Body of pancreas (tissue), 4 donors: ENCODE measurements around the gene COLGALT1. TPM values are rescaled to one million over a fixed set of nuclear protein-coding genes. Genes with fewer than 3 reads are reported as not detected.

Experiments used
- ATAC-seq: fragments of 150-250 bp; one replicate; pipeline ENCODE4 v1.9.1; 2016
- DNase-seq, 4 donors: peaks; one replicate each; pipeline ENCODE4 v3.0.0-alpha.2; 2019
- H3K27ac ChIP-seq, 4 donors: fragments of 200-600 bp; sonication (generic); 1 replicate in 3 of 4; 2 replicates in 1 of 4; pipeline versions ENCODE4 v1.5.1 to v1.6.1; 2016 to 2019; ENCODE audit warnings: mild to moderate bottlenecking in 1 of 4, mixed read lengths in 1 of 4, moderate library complexity in 1 of 4
- H3K27me3 ChIP-seq, 2 donors: fragments of 200-600 bp; sonication (generic); one replicate each; pipeline ENCODE4 v1.6.0; 2016; ENCODE audit warnings: mild to moderate bottlenecking in 1 of 2
- H3K36me3 ChIP-seq, 2 donors: fragments of 200-600 bp; sonication (generic); replicated peaks in 1 of 2; 2 replicates each; pipeline ENCODE4 v1.5.1; 2016; ENCODE audit warnings: low read depth in 2 of 2; ENCODE audit not compliant: insufficient read depth in 1 of 2
- H3K4me1 ChIP-seq: fragments of 200-600 bp; sonication (generic); one replicate; pipeline ENCODE4 v1.6.0; 2016
- H3K4me3 ChIP-seq, 2 donors: fragments of 200-600 bp; sonication (generic); 1 replicate in 1 of 2; 2 replicates in 1 of 2; pipeline ENCODE4 v1.5.1; 2016 to 2019
- H3K9me3 ChIP-seq, 3 donors: fragments of 200-600 bp; sonication (generic); 1 replicate in 2 of 3; 2 replicates in 1 of 3; pipeline ENCODE4 v1.5.1; 2016
- CTCF ChIP-seq, 7 experiments: fragments of 450-650 bp in 4 of 7; fragments of 200-600 bp in 3 of 7; sonication (generic) in 3 of 7; IDR thresholded peaks; one replicate each; pipeline ENCODE4 v1.5.1; 2016 to 2019; ENCODE audit warnings: antibody characterized with exemption in 7 of 7
- POLR2A ChIP-seq, 3 donors: fragments of 450-650 bp; IDR thresholded peaks; one replicate each; pipeline ENCODE4 v1.6.1; 2016; ENCODE audit warnings: antibody characterized with exemption in 3 of 3, mild to moderate bottlenecking in 2 of 3
- WGBS, 2 donors: methylation state at CpG; one replicate each; pipeline ENCODE4 v1.1.5; 2017; 5-methylcytosine and 5-hydroxymethylcytosine counted together
- intact Hi-C: fragments of 100-400 bp; cut with DNase I; formaldehyde crosslinking; loops from one replicate; pipeline ENCODE4 v1.15.1; 2023
- total RNA-seq, 2 donors: library from RNA; depleted of rRNA; stranded (reverse); fragments of >200 nt; gene quantifications; one replicate each; pipeline ENCODE4 v1.1.0, GENCODE V29; 2016

COLGALT1 gene
- total RNA-seq, 2 donors from 2014 or later = 38.9 to 41.5 TPM

- ATAC-seq (no peak), DNase-seq (no peak)
- intact Hi-C loops = no loop called here
- Histone ChIP-seq H3K27me3 (no peaks in the 10 kb centered on the region), H3K4me3 (no peak overlapping the region), H3K36me3 (no peaks in the 10 kb centered on the region), H3K4me1 (no peaks in the 10 kb centered on the region), H3K27ac (no peak overlapping the region), H3K9me3 (no peaks in the 10 kb centered on the region)
- WGBS, 2 donors = 51 to 72% methylated on average over 10 of the region's 10 CpGs
- TF ChIP-seq POLR2A (IDR thresholded peaks at IDR 0.05) = no peak
- TF ChIP-seq CTCF (IDR thresholded peaks at IDR 0.05) = no peak
Observed at GRCh38 chr19:17599780-17600179, 44.3 kb downstream of the COLGALT1 start.

- Histone ChIP-seq H3K4me3 (no peak overlapping the region), H3K27me3 (no peaks in the 10 kb centered on the region), H3K36me3 (no peaks in the 10 kb centered on the region), H3K4me1 (peaks cover 12% of the 10 kb centered on the region), H3K9me3 (no peaks in the 10 kb centered on the region), H3K27ac (no peak overlapping the region)
- intact Hi-C loops = no loop called here
- DNase-seq = no peak
- WGBS, 2 donors = 9 to 15% methylated on average over 9 of the region's 9 CpGs
- no peak for ATAC-seq
- TF ChIP-seq CTCF (IDR thresholded peaks at IDR 0.05) (no peak), POLR2A (IDR thresholded peaks at IDR 0.05) (no peak)
Observed at GRCh38 chr19:17601683-17602082, 46.2 kb downstream of the COLGALT1 start.

GRCh38 chr19:17602217-17602616 lies 46.8 kb downstream of the COLGALT1 start:
- DNase-seq = no peak
- Histone ChIP-seq H3K4me1 (peaks cover 12% of the 10 kb centered on the region), H3K27ac (no peak overlapping the region), H3K36me3 (no peaks in the 10 kb centered on the region), H3K27me3 (no peaks in the 10 kb centered on the region), H3K4me3 (no peak overlapping the region), H3K9me3 (no peaks in the 10 kb centered on the region)
- ATAC-seq = no peak
- WGBS, 2 donors = 46 to 47% methylated on average over 7 to 8 of the region's 8 CpGs
- TF ChIP-seq POLR2A (IDR thresholded peaks at IDR 0.05) (no peak), CTCF (IDR thresholded peaks at IDR 0.05) (no peak)
- intact Hi-C loops = no loop called here

GRCh38 chr19:17602872-17603510 lies 47.5 kb downstream of the COLGALT1 start:
- no peaks in the 10 kb centered on the region for H3K27me3 ChIP-seq
- ATAC-seq (no peak), DNase-seq (no peak)
- H3K36me3 ChIP-seq = no peaks in the 10 kb centered on the region
- no peak for TF ChIP-seq CTCF (IDR thresholded peaks at IDR 0.05)
- TF ChIP-seq POLR2A (IDR thresholded peaks at IDR 0.05) = no peak
- no peaks in the 10 kb centered on the region for H3K9me3 ChIP-seq
- H3K4me1 ChIP-seq = peaks cover 12% of the 10 kb centered on the region
- H3K27ac ChIP-seq = no peak overlapping the region
- 59 to 66% methylated on average over 7 of the region's 7 CpGs for WGBS, 2 donors
- intact Hi-C loops = no loop called here
- no peak overlapping the region for H3K4me3 ChIP-seq

DNA sequence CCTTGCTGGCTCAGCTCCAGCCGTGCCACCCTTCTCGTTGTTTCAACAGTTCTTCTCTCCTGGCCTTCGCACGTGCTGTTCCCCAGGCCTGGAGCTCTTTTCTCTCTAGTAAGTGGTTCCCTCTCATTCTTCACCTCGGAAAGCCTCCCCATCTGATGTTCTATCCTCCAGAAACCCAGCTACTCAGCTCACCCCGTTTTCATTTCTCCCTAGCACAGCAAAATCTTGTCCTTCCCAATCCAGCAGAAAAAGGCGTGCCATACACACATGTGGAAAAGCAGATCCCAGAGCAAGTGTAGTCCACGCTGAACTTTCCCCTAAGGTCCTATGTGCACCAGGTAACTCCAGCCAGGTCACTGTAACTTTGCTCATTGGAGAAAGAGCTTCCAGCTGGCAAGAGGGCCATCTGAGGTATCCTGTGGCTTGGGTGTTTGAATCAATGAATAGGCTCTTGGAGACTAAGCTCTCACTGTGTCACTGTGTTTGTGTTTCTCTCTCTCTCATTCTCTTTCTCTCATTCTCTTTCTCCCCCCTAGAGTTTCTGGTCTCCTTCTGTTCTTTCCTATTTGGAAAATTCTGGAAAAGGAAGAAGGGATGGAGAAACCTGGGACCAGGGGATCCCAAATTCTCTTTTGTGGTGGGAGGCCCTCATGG lies 49.0 kb downstream of the COLGALT1 start:
- no peak overlapping the region for H3K4me3 ChIP-seq
- no peaks in the 10 kb centered on the region for H3K9me3 ChIP-seq
- ATAC-seq (no peak), DNase-seq (no peak)
- no peaks in the 10 kb centered on the region for H3K27me3 ChIP-seq
- WGBS, 2 donors = 59 to 60% methylated on average over 8 of the region's 8 CpGs
- H3K4me1 ChIP-seq = peaks cover 12% of the 10 kb centered on the region
- H3K27ac ChIP-seq = no peak overlapping the region
- intact Hi-C loops = no loop called here
- H3K36me3 ChIP-seq = no peaks in the 10 kb centered on the region
- TF ChIP-seq POLR2A (IDR thresholded peaks at IDR 0.05) = no peak
- no peak for TF ChIP-seq CTCF (IDR thresholded peaks at IDR 0.05)
